CD8-positive, alpha-beta memory T cell (primary cell): Measurements from ENCODE around the gene EGFLAM. TPM values are rescaled to one million over a fixed set of nuclear protein-coding genes. Genes with fewer than 3 reads are reported as not detected.

Source experiments
- CTCF ChIA-PET: fragments of 350-600 bp; sonication (Branson Sonifier 250); formaldehyde crosslinking; loops from one replicate; lab custom pipeline; 2021; ENCODE audit warnings: antibody characterized with exemption; lab: Charles Lee
- POLR2A ChIA-PET: fragments of 350-600 bp; sonication (Branson Sonifier 250); formaldehyde crosslinking; loops from one replicate; lab custom pipeline; 2021; ENCODE audit warnings: antibody characterized with exemption; lab: Charles Lee
- DNase-seq, 5 donors: peaks; one replicate each; pipeline versions ENCODE4 v3.0.0 to v3.0.0-alpha.2; 2020 to 2022; ENCODE audit warnings: mixed read lengths in 1 of 5
- H3K27ac ChIP-seq: one replicate; pipeline ENCODE4 v1.7.0; 2013; ENCODE audit warnings: low read depth, mild to moderate bottlenecking, low read length, moderate library complexity
- H3K27me3 ChIP-seq: 2 replicates; pipeline ENCODE4 v1.7.0; 2013; ENCODE audit warnings: low read length, mild to moderate bottlenecking; ENCODE audit not compliant: insufficient read depth, poor library complexity, severe bottlenecking
- H3K36me3 ChIP-seq: 2 replicates; pipeline ENCODE4 v1.7.0; 2013; ENCODE audit warnings: mild to moderate bottlenecking, low read length, moderate library complexity; ENCODE audit not compliant: insufficient read depth
- H3K4me1 ChIP-seq: 2 replicates; pipeline ENCODE4 v1.7.0; 2013; ENCODE audit warnings: mild to moderate bottlenecking, low read length, moderate library complexity; ENCODE audit not compliant: insufficient read depth
- H3K4me3 ChIP-seq: 2 replicates; pipeline ENCODE4 v1.7.0; 2013; ENCODE audit warnings: mild to moderate bottlenecking, low read length
- H3K9me3 ChIP-seq: 2 replicates; pipeline ENCODE4 v1.7.0; 2013; ENCODE audit warnings: mild to moderate bottlenecking, low read length
- H3K27ac Mint-ChIP-seq, 8 donors: one replicate each; pipeline ENCODE4 v1.8.0; 2020 to 2021; ENCODE audit warnings: mixed read lengths in 8 of 8, mild to moderate bottlenecking in 6 of 8, inconsistent platforms in 3 of 8, moderate library complexity in 3 of 8
- H3K27me3 Mint-ChIP-seq, 2 donors: one replicate each; pipeline ENCODE4 v1.8.0; 2020 to 2021; ENCODE audit warnings: mixed read lengths in 2 of 2, mild to moderate bottlenecking in 1 of 2, moderate library complexity in 1 of 2
- H3K36me3 Mint-ChIP-seq, 3 donors: one replicate each; pipeline ENCODE4 v1.8.0; 2020 to 2021; ENCODE audit warnings: mixed read lengths in 3 of 3, inconsistent platforms in 1 of 3, mild to moderate bottlenecking in 1 of 3
- H3K4me1 Mint-ChIP-seq, 3 donors: one replicate each; pipeline ENCODE4 v1.8.0; 2020 to 2021; ENCODE audit warnings: mixed read lengths in 3 of 3, inconsistent platforms in 1 of 3, mild to moderate bottlenecking in 1 of 3
- H3K4me3 Mint-ChIP-seq, 7 donors: one replicate each; pipeline ENCODE4 v1.8.0; 2020 to 2021; ENCODE audit warnings: mixed read lengths in 7 of 7, mild to moderate bottlenecking in 6 of 7, moderate library complexity in 4 of 7, inconsistent platforms in 2 of 7
- H3K9me3 Mint-ChIP-seq, 5 donors: one replicate each; pipeline ENCODE4 v1.8.0; 2020 to 2022; ENCODE audit warnings: mixed read lengths in 5 of 5, mild to moderate bottlenecking in 3 of 5, moderate library complexity in 2 of 5, inconsistent platforms in 1 of 5
- polyA plus RNA-seq: library from polyadenylated mRNA; unstranded; fragments of 300-500 nt; fragmentation: Illumina TruSeq; gene quantifications from one replicate; pipeline ENCODE4 v1.2.3, GENCODE V29; 2021
- total RNA-seq, 2 experiments: library from RNA; stranded (reverse); gene quantifications; one replicate each; pipeline ENCODE4 v1.2.3, GENCODE V29; 2021

Gene EGFLAM
- total and polyA plus RNA-seq, 3 experiments from 2014 or later = not detected

- Mint-ChIP-seq H3K36me3 (no peaks in the 10 kb centered on the region), H3K27ac (no peak overlapping the region), H3K4me3 (no peak overlapping the region), H3K9me3 (no peaks in the 10 kb centered on the region), H3K27me3 (peaks cover 15 to 32% of the 10 kb centered on the region in 2 donors), H3K4me1 (peaks cover 0 to 3% (median 3%) of the 10 kb centered on the region in 3 donors)
- H3K4me3 ChIP-seq = no peak overlapping the region
- H3K9me3 ChIP-seq = no peaks in the 10 kb centered on the region
- no peak for DNase-seq
- ChIA-PET CTCF (no interaction called here), POLR2A (no interaction called here)
- H3K36me3 ChIP-seq = no peaks in the 10 kb centered on the region
- peaks cover 9% of the 10 kb centered on the region for H3K4me1 ChIP-seq
- H3K27ac ChIP-seq = no peak overlapping the region
- peaks cover 4% of the 10 kb centered on the region for H3K27me3 ChIP-seq
These were observed 125.3 kb downstream of the EGFLAM start for GRCh38 chr5:38383701-38384100.

GRCh38 chr5:38384396-38384795, 126.0 kb downstream of the EGFLAM start:
- peaks cover 0 to 3% (median 3%) of the 10 kb centered on the region in 3 donors for H3K4me1 Mint-ChIP-seq
- no peak overlapping the region for H3K27ac Mint-ChIP-seq
- no peaks in the 10 kb centered on the region for H3K27me3 ChIP-seq
- H3K4me1 ChIP-seq = peaks cover 2% of the 10 kb centered on the region
- H3K9me3 Mint-ChIP-seq = no peaks in the 10 kb centered on the region
- H3K27me3 Mint-ChIP-seq = peaks cover 12 to 25% of the 10 kb centered on the region in 2 donors
- H3K27ac ChIP-seq = no peak overlapping the region
- no peak for DNase-seq
- ChIA-PET CTCF (no interaction called here), POLR2A (no interaction called here)
- H3K36me3 ChIP-seq = no peaks in the 10 kb centered on the region
- no peaks in the 10 kb centered on the region for H3K36me3 Mint-ChIP-seq
- H3K4me3 Mint-ChIP-seq = no peak overlapping the region
- H3K9me3 ChIP-seq = no peaks in the 10 kb centered on the region
- no peak overlapping the region for H3K4me3 ChIP-seq

GRCh38 chr5:38387161-38387560, 128.8 kb downstream of the EGFLAM start:
- H3K36me3 ChIP-seq = no peaks in the 10 kb centered on the region
- no peak overlapping the region for H3K27ac ChIP-seq
- Mint-ChIP-seq H3K36me3 (no peaks in the 10 kb centered on the region), H3K4me3 (no peak overlapping the region), H3K9me3 (peaks cover 0 to 2% (median 0%) of the 10 kb centered on the region in 5 donors), H3K27me3 (peaks cover 7 to 12% of the 10 kb centered on the region in 2 donors), H3K4me1 (peaks cover 0 to 3% (median 3%) of the 10 kb centered on the region in 3 donors), H3K27ac (no peak overlapping the region)
- no peak overlapping the region for H3K4me3 ChIP-seq
- no peak for DNase-seq
- CTCF ChIA-PET = no interaction called here
- no peaks in the 10 kb centered on the region for H3K9me3 ChIP-seq
- POLR2A ChIA-PET = no interaction called here
- H3K4me1 ChIP-seq = no peaks in the 10 kb centered on the region
- H3K27me3 ChIP-seq = no peaks in the 10 kb centered on the region

DNA sequence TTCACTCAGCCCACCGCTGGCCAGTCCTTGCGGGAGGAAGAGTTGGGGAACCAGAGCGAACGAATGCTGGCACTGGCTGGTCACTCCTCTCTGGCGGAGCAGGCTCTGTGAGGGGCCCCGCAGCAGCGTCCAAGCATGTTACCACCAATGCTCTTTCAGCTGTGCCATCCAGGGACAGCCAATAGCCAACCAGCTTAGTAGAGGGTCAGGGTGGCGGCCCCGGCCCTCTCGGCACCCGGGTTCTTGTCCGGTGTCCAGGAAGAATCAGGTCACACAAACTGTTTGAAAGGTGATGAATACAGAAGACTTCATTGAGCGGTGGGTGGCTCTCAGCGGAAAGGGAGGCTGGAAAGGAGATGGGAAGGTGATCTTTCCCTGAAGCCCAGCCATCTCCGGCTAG, 135.3 kb downstream of the EGFLAM start:
- H3K27me3 ChIP-seq = no peaks in the 10 kb centered on the region

GRCh38 chr5:38396766-38397165, 138.4 kb downstream of the EGFLAM start:
- H3K27ac Mint-ChIP-seq = no peak overlapping the region
- no peak overlapping the region for H3K4me3 Mint-ChIP-seq
- H3K4me1 ChIP-seq = no peaks in the 10 kb centered on the region
- no peak for DNase-seq
- no peaks in the 10 kb centered on the region for H3K36me3 ChIP-seq
- POLR2A ChIA-PET = no interaction called here
- H3K4me1 Mint-ChIP-seq = no peaks in the 10 kb centered on the region
- H3K27ac ChIP-seq = no peak overlapping the region
- no peak overlapping the region for H3K4me3 ChIP-seq
- no peaks in the 10 kb centered on the region for H3K9me3 ChIP-seq
- no peaks in the 10 kb centered on the region for H3K27me3 ChIP-seq
- no peaks in the 10 kb centered on the region for H3K36me3 Mint-ChIP-seq
- CTCF ChIA-PET = interaction anchor here (1.4 to 1.5 kb wide), 2 partner anchors 14 to 45 kb away, joined by 3 read pairs; no protein-coding TSS in a partner anchor
- peaks cover 18 to 50% of the 10 kb centered on the region in 2 donors for H3K27me3 Mint-ChIP-seq
- H3K9me3 Mint-ChIP-seq = peaks cover 0 to 6% (median 0%) of the 10 kb centered on the region in 5 donors

More for the DNA sequence above, 135.3 kb downstream of the EGFLAM start:
- H3K27me3 Mint-ChIP-seq = peaks cover 12 to 26% of the 10 kb centered on the region in 2 donors
- no peaks in the 10 kb centered on the region for H3K36me3 Mint-ChIP-seq
- ChIA-PET POLR2A (no interaction called here), CTCF (interaction anchor here (1.2 kb wide), 2 partner anchors 11 to 19 kb away, joined by 3 to 4 read pairs; no protein-coding TSS in a partner anchor)
- no peak overlapping the region for H3K27ac ChIP-seq
- H3K4me3 ChIP-seq = no peak overlapping the region
- no peaks in the 10 kb centered on the region for H3K36me3 ChIP-seq
- no peak for DNase-seq
- peaks cover 0 to 6% (median 0%) of the 10 kb centered on the region in 5 donors for H3K9me3 Mint-ChIP-seq
- H3K4me1 Mint-ChIP-seq = no peaks in the 10 kb centered on the region
- no peak overlapping the region for H3K27ac Mint-ChIP-seq
- no peaks in the 10 kb centered on the region for H3K9me3 ChIP-seq
- H3K4me3 Mint-ChIP-seq = no peak overlapping the region
- H3K4me1 ChIP-seq = no peaks in the 10 kb centered on the region

- Mint-ChIP-seq H3K4me3 (no peak overlapping the region), H3K27me3 (peaks cover 21 to 53% of the 10 kb centered on the region in 2 donors), H3K27ac (no peak overlapping the region), H3K9me3 (peaks cover 0 to 2% (median 0%) of the 10 kb centered on the region in 5 donors), H3K4me1 (no peaks in the 10 kb centered on the region), H3K36me3 (no peaks in the 10 kb centered on the region)
- POLR2A ChIA-PET = no interaction called here
- no peaks in the 10 kb centered on the region for H3K36me3 ChIP-seq
- CTCF ChIA-PET = no interaction called here
- H3K27me3 ChIP-seq = no peaks in the 10 kb centered on the region
- DNase-seq = no peak
- no peaks in the 10 kb centered on the region for H3K9me3 ChIP-seq
- H3K4me3 ChIP-seq = no peak overlapping the region
- H3K4me1 ChIP-seq = no peaks in the 10 kb centered on the region
- no peak overlapping the region for H3K27ac ChIP-seq
These were observed 142.0 kb downstream of the EGFLAM start for GRCh38 chr5:38400365-38400764.

DNA sequence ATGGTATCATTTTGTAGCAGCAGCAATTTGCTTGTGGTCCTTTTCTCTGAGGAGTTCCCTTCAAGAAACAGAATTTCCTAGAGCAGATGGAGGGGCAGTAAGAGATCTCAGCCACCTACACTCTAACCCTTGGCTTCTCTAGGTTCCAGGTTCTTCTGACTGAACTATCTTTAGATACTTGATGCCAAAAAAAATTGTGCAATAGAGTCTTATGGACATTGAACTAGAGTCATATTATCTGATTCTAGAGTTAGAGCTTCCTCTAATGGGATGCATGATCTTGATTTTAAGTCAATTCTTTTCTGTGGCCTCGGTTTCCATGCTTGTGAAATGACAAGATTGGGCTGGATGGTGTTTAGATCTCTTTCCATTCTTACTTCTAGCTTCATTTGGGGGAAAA, 142.8 kb downstream of the EGFLAM start:
- Mint-ChIP-seq H3K4me1 (no peaks in the 10 kb centered on the region), H3K27me3 (peaks cover 19 to 50% of the 10 kb centered on the region in 2 donors), H3K9me3 (no peaks in the 10 kb centered on the region), H3K4me3 (no peak overlapping the region), H3K27ac (no peak overlapping the region), H3K36me3 (no peaks in the 10 kb centered on the region)
- no peaks in the 10 kb centered on the region for H3K9me3 ChIP-seq
- no peaks in the 10 kb centered on the region for H3K4me1 ChIP-seq
- DNase-seq = no peak
- no peaks in the 10 kb centered on the region for H3K27me3 ChIP-seq
- no peak overlapping the region for H3K27ac ChIP-seq
- no peak overlapping the region for H3K4me3 ChIP-seq
- ChIA-PET POLR2A (no interaction called here), CTCF (no interaction called here)
- H3K36me3 ChIP-seq = no peaks in the 10 kb centered on the region

DNA sequence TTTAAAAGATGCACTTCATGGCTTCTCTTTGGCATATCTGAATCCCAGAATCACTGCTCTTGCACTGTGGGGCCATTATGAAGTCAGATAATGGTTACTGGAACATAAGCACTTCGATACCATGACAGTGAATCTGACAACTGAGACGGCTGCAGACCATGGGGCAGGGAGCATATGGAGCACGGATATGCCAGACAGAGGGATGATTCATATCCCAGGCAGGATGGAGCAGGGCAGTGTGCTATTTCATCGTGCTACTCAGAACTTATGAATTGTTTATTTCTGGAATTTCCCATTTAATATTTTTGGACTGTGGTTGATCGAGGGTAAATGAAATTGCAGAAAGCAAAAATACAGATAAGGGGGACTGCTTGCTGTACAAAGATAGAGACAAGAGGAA, 145.0 kb downstream of the EGFLAM start:
- Mint-ChIP-seq H3K36me3 (no peaks in the 10 kb centered on the region), H3K4me3 (no peak overlapping the region), H3K27ac (no peak overlapping the region), H3K27me3 (peaks cover 19 to 45% of the 10 kb centered on the region in 2 donors), H3K9me3 (no peaks in the 10 kb centered on the region), H3K4me1 (no peaks in the 10 kb centered on the region)
- no peaks in the 10 kb centered on the region for H3K36me3 ChIP-seq
- no peaks in the 10 kb centered on the region for H3K27me3 ChIP-seq
- DNase-seq = no peak
- H3K4me1 ChIP-seq = no peaks in the 10 kb centered on the region
- H3K4me3 ChIP-seq = no peak overlapping the region
- ChIA-PET CTCF (no interaction called here), POLR2A (no interaction called here)
- H3K9me3 ChIP-seq = no peaks in the 10 kb centered on the region
- no peak overlapping the region for H3K27ac ChIP-seq
